Erythroblast (primary cell): ENCODE data around the gene PTBP2.

Experiments used
- GATA1 ChIP-seq: IDR thresholded peaks from 2 replicates; pipeline ENCODE4 v1.6.1; 2011; ENCODE audit warnings: low read depth, mild to moderate bottlenecking, control low read depth, low read length, moderate library complexity
- POLR2A ChIP-seq: IDR thresholded peaks from 2 replicates; pipeline ENCODE4 v1.6.1; 2011; ENCODE audit warnings: mild to moderate bottlenecking, low read length

GRCh38 chr1:96843601-96844000 lies 122.0 kb downstream of the PTBP2 start:
- no peak for TF ChIP-seq POLR2A
- TF ChIP-seq GATA1, result no peak
